ENCODE data around the gene ABCG5.

The ABCG5 gene

GRCh38 chr2:43774617-43775016 lies 64.0 kb downstream of the ABCG5 start:
- H3K4me3 ChIP-seq (ENCODE audit: low read depth, low read length), result peak overlapping the region; percentile 92
- no peak for TF ChIP-seq MYC (IDR thresholded peaks at IDR 0.05; ENCODE audit: low read depth, low read length)
- TF ChIP-seq CTCF (IDR thresholded peaks at IDR 0.05; ENCODE audit: low read depth, low read length), result no peak
- no peak for TF ChIP-seq POLR2A (IDR thresholded peaks at IDR 0.05; ENCODE audit: extremely low read depth, insufficient read length)
- TF ChIP-seq MAX (IDR thresholded peaks at IDR 0.05; ENCODE audit: low read depth, low read length), result no peak
- peak; percentile 4 for DNase-seq (ENCODE audit: low read depth)

- DNase-seq (ENCODE audit: low read depth), result peak; percentile 91
- H3K4me3 ChIP-seq (ENCODE audit: low read depth, low read length), result peak within 1 kb of the TSS; percentile 92
- TF ChIP-seq MYC (IDR thresholded peaks at IDR 0.05; ENCODE audit: low read depth, low read length), result peak; percentile 37; the same call in 1 of the 2 replicates
- TF ChIP-seq CTCF (IDR thresholded peaks at IDR 0.05; ENCODE audit: low read depth, low read length), result no peak
- peak; percentile 50 for TF ChIP-seq POLR2A (IDR thresholded peaks at IDR 0.05; ENCODE audit: extremely low read depth, insufficient read length)
- TF ChIP-seq MAX (IDR thresholded peaks at IDR 0.05; ENCODE audit: low read depth, low read length), result 0 out of 2 replicates have a peak, but pooled peaks have one; percentile 31
Measured at GRCh38 chr2:43773876-43774613, 64.6 kb downstream of the ABCG5 start, which contains the start of gene DYNC2LI1. Gene DYNC2LI1 (plus strand): TSS chr2:43774039. CDS start chr2:43774139, 100 bp downstream.

- DNase-seq (ENCODE audit: low read depth), result no peak
- no peak overlapping the region for H3K4me3 ChIP-seq (ENCODE audit: low read depth, low read length)
- no peak for TF ChIP-seq MAX (IDR thresholded peaks at IDR 0.05; ENCODE audit: low read depth, low read length)
- TF ChIP-seq CTCF (IDR thresholded peaks at IDR 0.05; ENCODE audit: low read depth, low read length), result no peak
- no peak for TF ChIP-seq MYC (IDR thresholded peaks at IDR 0.05; ENCODE audit: low read depth, low read length)
- TF ChIP-seq POLR2A (IDR thresholded peaks at IDR 0.05; ENCODE audit: extremely low read depth, insufficient read length), result no peak
Measured at GRCh38 chr2:43766006-43766405, 72.6 kb downstream of the ABCG5 start.

GRCh38 chr2:43764086-43764705 lies 74.4 kb downstream of the ABCG5 start:
- no peak for TF ChIP-seq MAX (IDR thresholded peaks at IDR 0.05; ENCODE audit: low read depth, low read length)
- H3K4me3 ChIP-seq (ENCODE audit: low read depth, low read length), result no peak overlapping the region
- DNase-seq (ENCODE audit: low read depth), result no peak

GRCh38 chr2:43763091-43763490 lies 75.5 kb downstream of the ABCG5 start:
- TF ChIP-seq MAX (IDR thresholded peaks at IDR 0.05; ENCODE audit: low read depth, low read length), result no peak
- H3K4me3 ChIP-seq (ENCODE audit: low read depth, low read length), result no peak overlapping the region
- DNase-seq (ENCODE audit: low read depth), result no peak

All from NB4 (cell line).